HepG2 (cell line): ENCODE measurements around the gene LDLRAD4. TPM values are rescaled to one million over a fixed set of nuclear protein-coding genes. Genes with fewer than 3 reads are reported as not detected.

ENCODE experiments used
- KAT2B ChIP-seq: fragments of 150-350 bp; IDR thresholded peaks from 2 replicates; pipeline ENCODE4 v1.6.1; 2014; ENCODE audit warnings: low read depth, low read length, borderline replicate concordance
- MBD4 ChIP-seq: IDR thresholded peaks from 2 replicates; pipeline ENCODE4 v1.6.1; 2012; ENCODE audit warnings: low read length, inconsistent platforms, borderline replicate concordance
- NR1H2 ChIP-seq: sonication (generic); formaldehyde crosslinking; IDR thresholded peaks from 2 replicates; pipeline ENCODE4 v1.8.1; 2022; ENCODE audit warnings: low read depth, missing genetic modification reagents, borderline replicate concordance
- TCF7L2 ChIP-seq: IDR thresholded peaks from 2 replicates; pipeline ENCODE4 v1.6.1; 2011; ENCODE audit warnings: mild to moderate bottlenecking, low read depth, low read length, moderate library complexity
- TEAD3 ChIP-seq: optimal IDR thresholded peaks from 2 replicates; pipeline ENCODE3; 2016; ENCODE audit warnings: borderline replicate concordance
- WIZ ChIP-seq: sonication (generic); formaldehyde crosslinking; IDR thresholded peaks from 2 replicates; pipeline ENCODE4 v1.5.1; 2020; ENCODE audit warnings: mild to moderate bottlenecking, missing genetic modification reagents
- ZBTB3 ChIP-seq: sonication (generic); formaldehyde crosslinking; IDR thresholded peaks from 2 replicates; pipeline ENCODE4 v1.4.0; 2020; ENCODE audit warnings: low read depth, mild to moderate bottlenecking, moderate library complexity, missing genetic modification reagents, borderline replicate concordance
- ZNF432 ChIP-seq: sonication (generic); formaldehyde crosslinking; IDR thresholded peaks from 2 replicates; pipeline ENCODE4 v1.5.0; 2020; ENCODE audit warnings: missing genetic modification reagents, mild to moderate bottlenecking, borderline replicate concordance
- ZNF644 ChIP-seq: IDR thresholded peaks from 2 replicates; pipeline ENCODE4 v1.6.1; 2016; ENCODE audit warnings: low read depth
- polyA plus RNA-seq, 8 experiments: library from polyadenylated mRNA; depleted of rRNA in 3 of 8; stranded (reverse) in 7 of 8; unstranded in 1 of 8; fragments of >200 nt; fragmentation: Illumina TruSeq in 4 of 8; extraction: Trizol in 4 of 8; gene quantifications; 2 replicates each; pipeline versions ENCODE4 v1.2.1 to v1.2.3, GENCODE V29; 2011 to 2016; ENCODE audit warnings: low read depth in 4 of 8, missing spikeins in 1 of 8, mixed read lengths in 1 of 8; ENCODE audit not compliant: insufficient read depth in 1 of 8
- total RNA-seq, 5 experiments: library from RNA; depleted of rRNA; stranded (reverse); fragments of >200 nt; fragmentation: Illumina TruSeq; extraction: Trizol; gene quantifications; 2 replicates each; pipeline ENCODE4 v1.2.3, GENCODE V29; 2016; ENCODE audit warnings: low read depth in 1 of 5
- TF ChIP-seq, protein P1 (sequence below): sonication (generic); formaldehyde crosslinking; IDR thresholded peaks from 2 replicates; pipeline ENCODE4 v1.4.0; 2020; ENCODE audit warnings: mild to moderate bottlenecking, missing genetic modification reagents
- TF ChIP-seq, protein P2 (sequence below): IDR thresholded peaks from 2 replicates; pipeline ENCODE4 v1.6.1; 2016; ENCODE audit warnings: mild to moderate bottlenecking, missing biosample characterization, missing genetic modification reagents
- TF ChIP-seq, protein P3 (sequence below): sonication (generic); formaldehyde crosslinking; IDR thresholded peaks from 2 replicates; pipeline ENCODE4 v1.8.0; 2022; ENCODE audit warnings: mild to moderate bottlenecking, missing genetic modification reagents, moderate library complexity
- TF ChIP-seq, protein P4 (sequence below): sonication (generic); formaldehyde crosslinking; IDR thresholded peaks from 2 replicates; pipeline ENCODE4 v1.5.0; 2020; ENCODE audit warnings: missing genetic modification reagents
- TF ChIP-seq, protein P5 (sequence below): sonication (generic); IDR thresholded peaks from 2 replicates; pipeline ENCODE4 v1.6.1; 2016; ENCODE audit warnings: low read depth, borderline replicate concordance
- TF ChIP-seq, protein P6 (sequence below): sonication (generic); formaldehyde crosslinking; IDR thresholded peaks from 2 replicates; pipeline ENCODE4 v1.5.1; 2020; ENCODE audit warnings: mild to moderate bottlenecking, moderate library complexity, missing genetic modification reagents

Gene LDLRAD4
- total and polyA plus RNA-seq, 2 of the 13 experiments (the other 11 are each of a cell fraction or from before 2014, with no cell fraction given), result 13.6 to 20.9 TPM

DNA sequence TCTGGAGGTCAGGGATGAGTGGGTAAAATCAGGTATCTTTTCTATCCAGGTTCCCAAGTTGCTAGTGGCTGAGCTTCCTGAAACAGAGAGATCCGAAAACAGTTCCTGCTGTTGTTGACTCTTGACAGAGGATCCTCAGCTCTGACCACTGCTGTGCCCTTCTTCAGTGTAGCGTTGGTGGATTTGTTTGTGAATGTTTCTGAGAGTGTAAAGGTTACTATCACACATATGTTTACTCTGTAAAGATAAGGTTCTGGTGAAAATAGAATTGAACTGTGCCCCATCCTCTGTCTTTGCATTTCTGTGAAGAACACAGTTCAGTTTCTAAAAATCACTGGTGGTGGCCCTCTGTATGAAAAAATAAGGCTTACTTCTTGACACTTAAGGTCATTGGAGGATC is 119.8 kb downstream of the LDLRAD4 start (continued):
- TF ChIP-seq TEAD3 (CRISPR knock-in tag) (peak; percentile 13), MBD4 (no peak), ZNF644 (CRISPR knock-in tag) (peak; percentile 65), ZBTB3 (CRISPR knock-in tag) (no peak), NR1H2 (CRISPR knock-in tag) (no peak), WIZ (CRISPR knock-in tag) (no peak), ZNF432 (CRISPR knock-in tag) (no peak), KAT2B (no peak), TCF7L2 (no peak)
- TF ChIP-seq, protein P1, sequence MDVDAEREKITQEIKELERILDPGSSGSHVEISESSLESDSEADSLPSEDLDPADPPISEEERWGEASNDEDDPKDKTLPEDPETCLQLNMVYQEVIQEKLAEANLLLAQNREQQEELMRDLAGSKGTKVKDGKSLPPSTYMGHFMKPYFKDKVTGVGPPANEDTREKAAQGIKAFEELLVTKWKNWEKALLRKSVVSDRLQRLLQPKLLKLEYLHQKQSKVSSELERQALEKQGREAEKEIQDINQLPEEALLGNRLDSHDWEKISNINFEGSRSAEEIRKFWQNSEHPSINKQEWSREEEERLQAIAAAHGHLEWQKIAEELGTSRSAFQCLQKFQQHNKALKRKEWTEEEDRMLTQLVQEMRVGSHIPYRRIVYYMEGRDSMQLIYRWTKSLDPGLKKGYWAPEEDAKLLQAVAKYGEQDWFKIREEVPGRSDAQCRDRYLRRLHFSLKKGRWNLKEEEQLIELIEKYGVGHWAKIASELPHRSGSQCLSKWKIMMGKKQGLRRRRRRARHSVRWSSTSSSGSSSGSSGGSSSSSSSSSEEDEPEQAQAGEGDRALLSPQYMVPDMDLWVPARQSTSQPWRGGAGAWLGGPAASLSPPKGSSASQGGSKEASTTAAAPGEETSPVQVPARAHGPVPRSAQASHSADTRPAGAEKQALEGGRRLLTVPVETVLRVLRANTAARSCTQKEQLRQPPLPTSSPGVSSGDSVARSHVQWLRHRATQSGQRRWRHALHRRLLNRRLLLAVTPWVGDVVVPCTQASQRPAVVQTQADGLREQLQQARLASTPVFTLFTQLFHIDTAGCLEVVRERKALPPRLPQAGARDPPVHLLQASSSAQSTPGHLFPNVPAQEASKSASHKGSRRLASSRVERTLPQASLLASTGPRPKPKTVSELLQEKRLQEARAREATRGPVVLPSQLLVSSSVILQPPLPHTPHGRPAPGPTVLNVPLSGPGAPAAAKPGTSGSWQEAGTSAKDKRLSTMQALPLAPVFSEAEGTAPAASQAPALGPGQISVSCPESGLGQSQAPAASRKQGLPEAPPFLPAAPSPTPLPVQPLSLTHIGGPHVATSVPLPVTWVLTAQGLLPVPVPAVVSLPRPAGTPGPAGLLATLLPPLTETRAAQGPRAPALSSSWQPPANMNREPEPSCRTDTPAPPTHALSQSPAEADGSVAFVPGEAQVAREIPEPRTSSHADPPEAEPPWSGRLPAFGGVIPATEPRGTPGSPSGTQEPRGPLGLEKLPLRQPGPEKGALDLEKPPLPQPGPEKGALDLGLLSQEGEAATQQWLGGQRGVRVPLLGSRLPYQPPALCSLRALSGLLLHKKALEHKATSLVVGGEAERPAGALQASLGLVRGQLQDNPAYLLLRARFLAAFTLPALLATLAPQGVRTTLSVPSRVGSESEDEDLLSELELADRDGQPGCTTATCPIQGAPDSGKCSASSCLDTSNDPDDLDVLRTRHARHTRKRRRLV (CRISPR knock-in tag), result no peak
- TF ChIP-seq, protein P2, sequence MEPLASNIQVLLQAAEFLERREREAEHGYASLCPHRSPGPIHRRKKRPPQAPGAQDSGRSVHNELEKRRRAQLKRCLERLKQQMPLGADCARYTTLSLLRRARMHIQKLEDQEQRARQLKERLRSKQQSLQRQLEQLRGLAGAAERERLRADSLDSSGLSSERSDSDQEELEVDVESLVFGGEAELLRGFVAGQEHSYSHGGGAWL (CRISPR knock-in tag), result no peak
- TF ChIP-seq, protein P3, sequence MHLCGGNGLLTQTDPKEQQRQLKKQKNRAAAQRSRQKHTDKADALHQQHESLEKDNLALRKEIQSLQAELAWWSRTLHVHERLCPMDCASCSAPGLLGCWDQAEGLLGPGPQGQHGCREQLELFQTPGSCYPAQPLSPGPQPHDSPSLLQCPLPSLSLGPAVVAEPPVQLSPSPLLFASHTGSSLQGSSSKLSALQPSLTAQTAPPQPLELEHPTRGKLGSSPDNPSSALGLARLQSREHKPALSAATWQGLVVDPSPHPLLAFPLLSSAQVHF, result no peak
- TF ChIP-seq, protein P4, sequence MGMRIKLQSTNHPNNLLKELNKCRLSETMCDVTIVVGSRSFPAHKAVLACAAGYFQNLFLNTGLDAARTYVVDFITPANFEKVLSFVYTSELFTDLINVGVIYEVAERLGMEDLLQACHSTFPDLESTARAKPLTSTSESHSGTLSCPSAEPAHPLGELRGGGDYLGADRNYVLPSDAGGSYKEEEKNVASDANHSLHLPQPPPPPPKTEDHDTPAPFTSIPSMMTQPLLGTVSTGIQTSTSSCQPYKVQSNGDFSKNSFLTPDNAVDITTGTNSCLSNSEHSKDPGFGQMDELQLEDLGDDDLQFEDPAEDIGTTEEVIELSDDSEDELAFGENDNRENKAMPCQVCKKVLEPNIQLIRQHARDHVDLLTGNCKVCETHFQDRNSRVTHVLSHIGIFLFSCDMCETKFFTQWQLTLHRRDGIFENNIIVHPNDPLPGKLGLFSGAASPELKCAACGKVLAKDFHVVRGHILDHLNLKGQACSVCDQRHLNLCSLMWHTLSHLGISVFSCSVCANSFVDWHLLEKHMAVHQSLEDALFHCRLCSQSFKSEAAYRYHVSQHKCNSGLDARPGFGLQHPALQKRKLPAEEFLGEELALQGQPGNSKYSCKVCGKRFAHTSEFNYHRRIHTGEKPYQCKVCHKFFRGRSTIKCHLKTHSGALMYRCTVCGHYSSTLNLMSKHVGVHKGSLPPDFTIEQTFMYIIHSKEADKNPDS (CRISPR knock-in tag), result no peak
- TF ChIP-seq, protein P5, sequence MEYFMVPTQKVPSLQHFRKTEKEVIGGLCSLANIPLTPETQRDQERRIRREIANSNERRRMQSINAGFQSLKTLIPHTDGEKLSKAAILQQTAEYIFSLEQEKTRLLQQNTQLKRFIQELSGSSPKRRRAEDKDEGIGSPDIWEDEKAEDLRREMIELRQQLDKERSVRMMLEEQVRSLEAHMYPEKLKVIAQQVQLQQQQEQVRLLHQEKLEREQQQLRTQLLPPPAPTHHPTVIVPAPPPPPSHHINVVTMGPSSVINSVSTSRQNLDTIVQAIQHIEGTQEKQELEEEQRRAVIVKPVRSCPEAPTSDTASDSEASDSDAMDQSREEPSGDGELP, result peak; percentile 17; the same call in 1 of the 2 replicates
- TF ChIP-seq, protein P6, sequence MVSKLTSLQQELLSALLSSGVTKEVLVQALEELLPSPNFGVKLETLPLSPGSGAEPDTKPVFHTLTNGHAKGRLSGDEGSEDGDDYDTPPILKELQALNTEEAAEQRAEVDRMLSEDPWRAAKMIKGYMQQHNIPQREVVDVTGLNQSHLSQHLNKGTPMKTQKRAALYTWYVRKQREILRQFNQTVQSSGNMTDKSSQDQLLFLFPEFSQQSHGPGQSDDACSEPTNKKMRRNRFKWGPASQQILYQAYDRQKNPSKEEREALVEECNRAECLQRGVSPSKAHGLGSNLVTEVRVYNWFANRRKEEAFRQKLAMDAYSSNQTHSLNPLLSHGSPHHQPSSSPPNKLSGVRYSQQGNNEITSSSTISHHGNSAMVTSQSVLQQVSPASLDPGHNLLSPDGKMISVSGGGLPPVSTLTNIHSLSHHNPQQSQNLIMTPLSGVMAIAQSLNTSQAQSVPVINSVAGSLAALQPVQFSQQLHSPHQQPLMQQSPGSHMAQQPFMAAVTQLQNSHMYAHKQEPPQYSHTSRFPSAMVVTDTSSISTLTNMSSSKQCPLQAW (CRISPR knock-in tag), result peak; percentile 20; the same call in 1 of the 2 replicates
